H1 (cell line): ENCODE results near the gene TRIM27. TPM values are rescaled to one million over a fixed set of nuclear protein-coding genes. Genes with fewer than 3 reads are reported as not detected.

Experiments
- CBX8 ChIP-seq: fragments of 300-800, 300-1000 bp; sonication (generic); IDR thresholded peaks from 2 replicates; pipeline ENCODE4 v1.7.1; 2016; ENCODE audit warnings: low read depth, low read length, borderline replicate concordance
- CTBP2 ChIP-seq: IDR thresholded peaks from 2 replicates; pipeline ENCODE4 v1.7.0; 2011; ENCODE audit warnings: borderline replicate concordance, mild to moderate bottlenecking, moderate library complexity, mixed read lengths, low read length; ENCODE audit not compliant: insufficient read depth, insufficient read length
- HDAC6 ChIP-seq: IDR thresholded peaks from one replicate; pipeline ENCODE4 v1.7.1; 2012; ENCODE audit warnings: low read depth, mild to moderate bottlenecking, inconsistent platforms, low read length, moderate library complexity
- JUN ChIP-seq: IDR thresholded peaks from 2 replicates; pipeline ENCODE4 v1.6.1; 2011; ENCODE audit warnings: low read depth, mild to moderate bottlenecking, improper control_type of control experiment, low read length
- KDM1A ChIP-seq: fragments of 200-600, 300-600 bp; sonication (generic); IDR thresholded peaks from 2 replicates; pipeline ENCODE4 v1.7.1; 2016; ENCODE audit warnings: mild to moderate bottlenecking, low read length, borderline replicate concordance
- MAX ChIP-seq: IDR thresholded peaks from 2 replicates; pipeline ENCODE4 v1.6.1; 2012; ENCODE audit warnings: inconsistent platforms
- NANOG ChIP-seq: IDR thresholded peaks from 2 replicates; pipeline ENCODE4 v1.6.1; 2011; ENCODE audit warnings: low read length, low read depth, mild to moderate bottlenecking, inconsistent platforms; ENCODE audit not compliant: insufficient read depth, poor library complexity, severe bottlenecking
- NRF1 ChIP-seq: IDR thresholded peaks from 2 replicates; pipeline ENCODE4 v1.6.1; 2011; ENCODE audit warnings: mild to moderate bottlenecking, low read depth, low read length, improper control_type of control experiment
- SIRT6 ChIP-seq: IDR thresholded peaks from one replicate; pipeline ENCODE4 v1.7.1; 2012; ENCODE audit warnings: low read length, inconsistent platforms
- SP4 ChIP-seq: IDR thresholded peaks from 2 replicates; pipeline ENCODE4 v1.6.1; 2012; ENCODE audit warnings: low read length, inconsistent platforms
- TEAD4 ChIP-seq: IDR thresholded peaks from 2 replicates; pipeline ENCODE4 v1.6.1; 2012; ENCODE audit warnings: low read depth, low read length, inconsistent platforms, mixed read lengths
- YY1 ChIP-seq: IDR thresholded peaks from 2 replicates; pipeline ENCODE4 v1.6.1; 2011; ENCODE audit warnings: low read depth, mild to moderate bottlenecking, low read length
- polyA plus RNA-seq, 7 experiments: library from polyadenylated mRNA; depleted of rRNA in 3 of 7; stranded (reverse) in 5 of 7; unstranded in 2 of 7; fragments of >200 nt in 5 of 7; fragments of 200-250 nt in 2 of 7; gene quantifications; 1 replicate in 5 of 7; 2 replicates in 1 of 7; 4 replicates in 1 of 7; pipeline versions ENCODE4 v1.2.1 to v1.2.3, GENCODE V29; 2011 to 2013; ENCODE audit warnings: missing spikeins in 2 of 7, mixed read lengths in 2 of 7
- total RNA-seq: library from RNA; stranded (reverse); fragmentation: NEBNext Ultra II Directional; extraction: Animal tissue kit (Norgen Biotek cat#: 25700); gene quantifications from 2 replicates; pipeline ENCODE4 v1.2.1, GENCODE V29; 2021
- TF ChIP-seq, protein P1 (sequence below): IDR thresholded peaks from 2 replicates; pipeline ENCODE4 v1.6.1; 2012; ENCODE audit warnings: low read length, inconsistent platforms

Gene TRIM27
- total and polyA plus RNA-seq, 2 of the 8 experiments (the other 6 are each of a cell fraction or from before 2014, with no cell fraction given) = 76.4 to 85.9 TPM

DNA sequence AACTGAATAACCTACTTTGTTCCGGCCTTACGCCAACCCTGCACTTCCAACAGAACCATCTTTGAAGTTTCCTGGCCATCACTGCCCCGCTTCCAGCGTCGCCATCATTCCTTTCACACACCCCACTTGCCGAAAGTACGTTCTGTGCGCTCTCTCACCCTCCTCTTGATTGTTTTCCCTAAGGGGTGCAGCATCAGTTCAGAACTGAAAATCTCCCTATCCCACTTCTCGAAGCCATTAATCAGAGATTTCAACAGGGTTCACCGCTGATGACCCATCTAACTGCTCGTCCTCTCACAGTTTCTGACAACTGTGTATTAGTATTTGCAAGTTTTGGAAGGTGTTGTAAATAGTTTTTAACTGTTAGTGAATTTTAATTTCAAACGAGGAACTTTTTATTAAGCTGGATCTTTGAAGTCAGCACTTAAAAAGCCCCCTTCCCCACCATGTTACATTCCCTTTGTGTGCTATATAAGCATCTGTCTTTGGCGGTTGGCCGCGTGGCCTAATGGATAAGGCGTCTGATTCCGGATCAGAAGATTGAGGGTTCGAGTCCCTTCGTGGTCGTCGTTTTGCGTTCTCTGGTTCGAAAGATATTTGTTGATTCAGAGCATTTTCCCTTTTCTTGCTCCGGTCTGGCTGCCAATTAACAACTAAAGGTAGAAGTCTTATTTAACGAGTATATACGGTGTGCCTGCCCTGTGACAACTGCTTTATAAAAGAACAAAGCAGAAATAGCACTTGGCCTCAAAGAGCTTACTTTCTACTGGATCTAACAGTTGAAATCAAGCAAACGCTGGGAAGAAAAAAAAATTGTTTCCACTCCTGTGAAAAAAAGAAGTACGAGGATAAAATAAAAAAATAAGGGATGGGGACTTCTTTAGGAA is 42.6 kb downstream of the TRIM27 start (continued):
- TF ChIP-seq KDM1A (0 out of 2 replicates have a peak, but pooled peaks have one; percentile 43), NANOG (peak; percentile 36), NRF1 (peak; percentile 24; the same call in 1 of the 2 replicates), TEAD4 (peak; percentile 83), HDAC6 (peak; percentile 63), CTBP2 (no peak), SIRT6 (no peak), YY1 (peak; percentile 51; the same call in 1 of the 2 replicates), CBX8 (no peak), JUN (no peak), SP4 (0 out of 2 replicates have a peak, but pooled peaks have one; percentile 53), MAX (peak; percentile 69)
- TF ChIP-seq, protein P1, sequence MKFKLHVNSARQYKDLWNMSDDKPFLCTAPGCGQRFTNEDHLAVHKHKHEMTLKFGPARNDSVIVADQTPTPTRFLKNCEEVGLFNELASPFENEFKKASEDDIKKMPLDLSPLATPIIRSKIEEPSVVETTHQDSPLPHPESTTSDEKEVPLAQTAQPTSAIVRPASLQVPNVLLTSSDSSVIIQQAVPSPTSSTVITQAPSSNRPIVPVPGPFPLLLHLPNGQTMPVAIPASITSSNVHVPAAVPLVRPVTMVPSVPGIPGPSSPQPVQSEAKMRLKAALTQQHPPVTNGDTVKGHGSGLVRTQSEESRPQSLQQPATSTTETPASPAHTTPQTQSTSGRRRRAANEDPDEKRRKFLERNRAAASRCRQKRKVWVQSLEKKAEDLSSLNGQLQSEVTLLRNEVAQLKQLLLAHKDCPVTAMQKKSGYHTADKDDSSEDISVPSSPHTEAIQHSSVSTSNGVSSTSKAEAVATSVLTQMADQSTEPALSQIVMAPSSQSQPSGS = peak; percentile 88
